Spleen (tissue), 11 donors: ENCODE measurements around the gene PLCH2. TPM values are rescaled to one million over a fixed set of nuclear protein-coding genes. Genes with fewer than 3 reads are reported as not detected.

Source experiments
- DNase-seq: peaks from one replicate; pipeline ENCODE4 v3.0.0-alpha.2; 2020
- H3K27ac ChIP-seq, 8 donors: fragments of 200-600 bp; sonication (generic) in 7 of 8; 1 replicate in 4 of 8; 2 replicates in 4 of 8; pipeline versions ENCODE4 v1.5.0 to v1.8.0; 2016 to 2021; ENCODE audit warnings: inconsistent platforms in 4 of 8, mild to moderate bottlenecking in 4 of 8, moderate library complexity in 1 of 8
- H3K27me3 ChIP-seq, 7 donors: fragments of 200-600 bp; sonication (generic) in 6 of 7; replicated peaks in 1 of 7; 1 replicate in 4 of 7; 2 replicates in 3 of 7; pipeline versions ENCODE4 v1.5.0 to v1.8.0; 2016 to 2021; ENCODE audit warnings: inconsistent platforms in 3 of 7, mild to moderate bottlenecking in 1 of 7
- H3K36me3 ChIP-seq, 6 donors: fragments of 200-600 bp; sonication (generic) in 5 of 6; 1 replicate in 4 of 6; 2 replicates in 2 of 6; pipeline versions ENCODE4 v1.5.0 to v1.8.0; 2016 to 2021; ENCODE audit warnings: inconsistent platforms in 2 of 6
- H3K4me1 ChIP-seq, 6 donors: fragments of 200-600 bp; sonication (generic) in 5 of 6; 1 replicate in 3 of 6; 2 replicates in 3 of 6; pipeline versions ENCODE4 v1.5.0 to v1.8.0; 2016 to 2021; ENCODE audit warnings: inconsistent platforms in 3 of 6
- H3K4me3 ChIP-seq, 8 donors: fragments of 200-600 bp; sonication (generic) in 7 of 8; 1 replicate in 4 of 8; 2 replicates in 4 of 8; pipeline versions ENCODE4 v1.5.0 to v1.8.0; 2016 to 2021; ENCODE audit warnings: inconsistent platforms in 4 of 8, mild to moderate bottlenecking in 4 of 8, moderate library complexity in 2 of 8
- H3K9me3 ChIP-seq, 8 donors: fragments of 200-600 bp; sonication (generic) in 7 of 8; 1 replicate in 4 of 8; 2 replicates in 4 of 8; pipeline versions ENCODE4 v1.5.0 to v1.8.0; 2016 to 2021; ENCODE audit warnings: inconsistent platforms in 4 of 8
- POLR2A ChIP-seq, 3 donors: fragments of 450-650 bp; IDR thresholded peaks; one replicate each; pipeline ENCODE4 v1.5.1; 2017; ENCODE audit warnings: antibody characterized with exemption in 3 of 3, mild to moderate bottlenecking in 1 of 3
- POLR2AphosphoS5 ChIP-seq, 3 donors: sonication (generic); formaldehyde crosslinking; IDR thresholded peaks; one replicate each; pipeline ENCODE4 v1.5.1; 2017; ENCODE audit warnings: antibody characterized with exemption in 3 of 3
- WGBS, 5 donors: extraction: QIAGEN DNeasy Blood & Tissue Kit in 3 of 5; methylation state at CpG; one replicate each; pipeline versions ENCODE4 v1.1.5 to v1.1.7; 2013 to 2018; 5-methylcytosine and 5-hydroxymethylcytosine counted together
- intact Hi-C: fragments of 100-400 bp; cut with DNase I; formaldehyde crosslinking; loops from one replicate; pipeline ENCODE4 v1.15.0; 2023; ENCODE audit warnings: low total_unique reads
- polyA plus RNA-seq, 3 donors: library from polyadenylated mRNA; stranded (reverse); fragments of 200-250 nt; gene quantifications; one replicate each; pipeline ENCODE4 v1.2.1, GENCODE V29; 2013
- total RNA-seq, 7 donors: library from RNA; depleted of rRNA in 3 of 7; stranded (reverse); fragments of >200 nt in 3 of 7; fragmentation: NEBNext Ultra II Directional in 4 of 7; extraction: Animal tissue kit (Norgen Biotek cat#: 25700) in 4 of 7; gene quantifications; one replicate each; pipeline versions ENCODE4 v1.1.0 to v1.2.1, GENCODE V29; 2016 to 2021
- TF ChIP-seq, protein P1 (sequence below), 11 experiments: fragments of 200-600 bp in 7 of 11; fragments of 450-650 bp in 4 of 11; sonication (generic) in 4 of 11; IDR thresholded peaks in 8 of 11; conservative IDR thresholded peaks in 3 of 11; 1 replicate in 7 of 11; 2 replicates in 4 of 11; pipeline versions ENCODE4 v1.4.0 to v1.8.0; 2016 to 2021; ENCODE audit warnings: antibody characterized with exemption in 11 of 11, inconsistent platforms in 4 of 11, mild to moderate bottlenecking in 1 of 11
- donor health status: healthy with polysubstance abuse.
- donor health status: DM: no; HTN: no; CAD: no; lungs with moderate emphysema.
- donor health status: DM: no; HTN: no; CAD: no.
- donor health status: Bipolar disorder and iron deficiency.
- donor health status: healthy.
- donor health status: DM: no; HTN: no; CAD: no.
- donor health status: DM: yes; HTN: yes; CAD: no.

Gene PLCH2
- total and polyA plus RNA-seq, 10 donors = 2.2 to 21.0 (median 8.9) TPM

- Histone ChIP-seq H3K4me3 (no peak overlapping the region), H3K36me3 (no peaks in the 10 kb centered on the region), H3K9me3 (no peaks in the 10 kb centered on the region), H3K4me1 (peaks cover 0 to 69% (median 29%) of the 10 kb centered on the region in 6 donors), H3K27me3 (peaks cover 6 to 62% (median 18%) of the 10 kb centered on the region in 7 donors), H3K27ac (no peak overlapping the region)
- no peak for DNase-seq
- TF ChIP-seq, protein P1, sequence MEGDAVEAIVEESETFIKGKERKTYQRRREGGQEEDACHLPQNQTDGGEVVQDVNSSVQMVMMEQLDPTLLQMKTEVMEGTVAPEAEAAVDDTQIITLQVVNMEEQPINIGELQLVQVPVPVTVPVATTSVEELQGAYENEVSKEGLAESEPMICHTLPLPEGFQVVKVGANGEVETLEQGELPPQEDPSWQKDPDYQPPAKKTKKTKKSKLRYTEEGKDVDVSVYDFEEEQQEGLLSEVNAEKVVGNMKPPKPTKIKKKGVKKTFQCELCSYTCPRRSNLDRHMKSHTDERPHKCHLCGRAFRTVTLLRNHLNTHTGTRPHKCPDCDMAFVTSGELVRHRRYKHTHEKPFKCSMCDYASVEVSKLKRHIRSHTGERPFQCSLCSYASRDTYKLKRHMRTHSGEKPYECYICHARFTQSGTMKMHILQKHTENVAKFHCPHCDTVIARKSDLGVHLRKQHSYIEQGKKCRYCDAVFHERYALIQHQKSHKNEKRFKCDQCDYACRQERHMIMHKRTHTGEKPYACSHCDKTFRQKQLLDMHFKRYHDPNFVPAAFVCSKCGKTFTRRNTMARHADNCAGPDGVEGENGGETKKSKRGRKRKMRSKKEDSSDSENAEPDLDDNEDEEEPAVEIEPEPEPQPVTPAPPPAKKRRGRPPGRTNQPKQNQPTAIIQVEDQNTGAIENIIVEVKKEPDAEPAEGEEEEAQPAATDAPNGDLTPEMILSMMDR (IDR thresholded peaks at IDR 0.05 in 8 of 11, conservative IDR thresholded peaks at IDR 0.05 in 3 of 11) = no peak
- no peak for TF ChIP-seq POLR2AphosphoS5 (IDR thresholded peaks at IDR 0.05)
- no peak for TF ChIP-seq POLR2A (IDR thresholded peaks at IDR 0.05)
- WGBS, 5 donors = 84 to 87% (median 86%) methylated on average over 4 to 15 of the region's 15 CpGs; no CpG with 5 or more reads in 1 of the 5 donors
- intact Hi-C loops = no loop called here
These were observed 4.5 kb upstream of the PLCH2 start for GRCh38 chr1:2471587-2472001.

DNA sequence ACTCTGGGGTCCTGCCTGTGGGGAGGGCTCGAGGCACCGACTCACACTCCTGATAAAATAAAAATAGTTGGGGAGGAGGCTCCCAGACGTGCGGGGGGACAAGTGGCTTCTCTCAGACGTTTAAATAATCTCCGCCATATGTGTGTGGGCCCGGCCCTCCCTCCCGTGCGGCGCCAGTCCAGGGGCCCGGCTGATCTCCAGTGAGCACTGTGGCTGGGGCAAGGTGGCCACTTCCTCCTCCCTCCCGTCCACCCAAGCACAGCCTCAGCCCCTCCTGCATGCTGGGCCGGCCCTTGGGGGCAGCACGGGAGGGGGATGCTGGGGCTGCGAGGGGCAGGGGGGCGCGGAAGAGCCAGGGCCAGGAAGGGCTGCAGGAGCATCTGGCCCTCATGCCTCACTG, 4.0 kb upstream of the PLCH2 start:
- H3K9me3 ChIP-seq = no peaks in the 10 kb centered on the region
- DNase-seq = no peak
- no peak overlapping the region for H3K4me3 ChIP-seq
- intact Hi-C loops = no loop called here
- peaks cover 0 to 63% (median 26%) of the 10 kb centered on the region in 6 donors for H3K4me1 ChIP-seq
- peaks cover under 1 to 57% (median 12%) of the 10 kb centered on the region in 7 donors for H3K27me3 ChIP-seq
- WGBS, 5 donors = 60 to 68% (median 64%) methylated on average over 9 to 17 of the region's 17 CpGs
- H3K27ac ChIP-seq = no peak overlapping the region
- TF ChIP-seq, protein P1 (IDR thresholded peaks at IDR 0.05 in 8 of 11, conservative IDR thresholded peaks at IDR 0.05 in 3 of 11) = no peak
- no peak for TF ChIP-seq POLR2A (IDR thresholded peaks at IDR 0.05)
- TF ChIP-seq POLR2AphosphoS5 (IDR thresholded peaks at IDR 0.05) = no peak
- H3K36me3 ChIP-seq = no peaks in the 10 kb centered on the region

- DNase-seq = no peak
- Histone ChIP-seq H3K4me3 (no peak overlapping the region), H3K27me3 (peaks cover 0 to 52% (median 7%) of the 10 kb centered on the region in 7 donors), H3K36me3 (no peaks in the 10 kb centered on the region), H3K4me1 (peaks cover 0 to 58% (median 22%) of the 10 kb centered on the region in 6 donors), H3K9me3 (no peaks in the 10 kb centered on the region), H3K27ac (no peak overlapping the region)
- TF ChIP-seq, protein P1 (IDR thresholded peaks at IDR 0.05 in 8 of 11, conservative IDR thresholded peaks at IDR 0.05 in 3 of 11) = no peak
- TF ChIP-seq POLR2AphosphoS5 (IDR thresholded peaks at IDR 0.05) = no peak
- no peak for TF ChIP-seq POLR2A (IDR thresholded peaks at IDR 0.05)
- 73 to 89% (median 81%) methylated on average over 25 of the region's 25 CpGs for WGBS, 5 donors
- intact Hi-C loops = no loop called here
These were observed 3.4 kb upstream of the PLCH2 start for GRCh38 chr1:2472561-2473177.

GRCh38 chr1:2473198-2473597, 2.9 kb upstream of the PLCH2 start:
- TF ChIP-seq, protein P1 (IDR thresholded peaks at IDR 0.05 in 8 of 11, conservative IDR thresholded peaks at IDR 0.05 in 3 of 11) = no peak
- no peak for TF ChIP-seq POLR2A (IDR thresholded peaks at IDR 0.05)
- no peak for TF ChIP-seq POLR2AphosphoS5 (IDR thresholded peaks at IDR 0.05)
- Histone ChIP-seq H3K4me1 (peaks cover 0 to 53% (median 22%) of the 10 kb centered on the region in 6 donors), H3K27ac (no peak overlapping the region), H3K4me3 (no peak overlapping the region), H3K36me3 (no peaks in the 10 kb centered on the region), H3K27me3 (peaks cover 0 to 46% (median 1%) of the 10 kb centered on the region in 7 donors), H3K9me3 (no peaks in the 10 kb centered on the region)
- intact Hi-C loops = no loop called here
- 67 to 95% (median 89%) methylated on average over 4 to 13 of the region's 13 CpGs for WGBS, 5 donors
- DNase-seq = no peak
